Neural crest cell (in vitro differentiated cells): ENCODE measurements around the gene PTK7. TPM values are rescaled to one million over a fixed set of nuclear protein-coding genes. Genes with fewer than 3 reads are reported as not detected.

Source experiments
- DNase-seq: peaks from one replicate; pipeline ENCODE4 v3.0.0; 2021; ENCODE audit warnings: low read depth, mixed read lengths, low spot score
- H3K27ac Mint-ChIP-seq: one replicate; pipeline ENCODE4 v1.8.0; 2021; ENCODE audit warnings: mild to moderate bottlenecking, mixed read lengths; ENCODE audit not compliant: unreplicated experiment
- H3K27me3 Mint-ChIP-seq: 2 replicates; pipeline ENCODE4 v1.8.0; 2021; ENCODE audit warnings: low read depth, mild to moderate bottlenecking, mixed read lengths
- H3K36me3 Mint-ChIP-seq: 2 replicates; pipeline ENCODE4 v1.8.0; 2021; ENCODE audit warnings: low read depth, mild to moderate bottlenecking, mixed read lengths
- H3K4me1 Mint-ChIP-seq: 2 replicates; pipeline ENCODE4 v1.8.0; 2021; ENCODE audit warnings: mixed read lengths
- H3K4me3 Mint-ChIP-seq: one replicate; pipeline ENCODE4 v1.8.0; 2021; ENCODE audit warnings: mild to moderate bottlenecking, mixed read lengths
- H3K9me3 Mint-ChIP-seq: 2 replicates; pipeline ENCODE4 v1.8.0; 2021; ENCODE audit warnings: mixed read lengths
- CTCF ChIP-seq: fragments of 200-600 bp; sonication (generic); conservative IDR thresholded peaks from 2 replicates; pipeline ENCODE4 v1.5.0; 2021; ENCODE audit warnings: antibody characterized with exemption, mild to moderate bottlenecking
- total RNA-seq: library from RNA; stranded (reverse); gene quantifications from 2 replicates; pipeline ENCODE4 v1.2.1, GENCODE V29; 2021

Gene PTK7
- total RNA-seq, 1 donor from 2014 or later, result 106 TPM

DNA sequence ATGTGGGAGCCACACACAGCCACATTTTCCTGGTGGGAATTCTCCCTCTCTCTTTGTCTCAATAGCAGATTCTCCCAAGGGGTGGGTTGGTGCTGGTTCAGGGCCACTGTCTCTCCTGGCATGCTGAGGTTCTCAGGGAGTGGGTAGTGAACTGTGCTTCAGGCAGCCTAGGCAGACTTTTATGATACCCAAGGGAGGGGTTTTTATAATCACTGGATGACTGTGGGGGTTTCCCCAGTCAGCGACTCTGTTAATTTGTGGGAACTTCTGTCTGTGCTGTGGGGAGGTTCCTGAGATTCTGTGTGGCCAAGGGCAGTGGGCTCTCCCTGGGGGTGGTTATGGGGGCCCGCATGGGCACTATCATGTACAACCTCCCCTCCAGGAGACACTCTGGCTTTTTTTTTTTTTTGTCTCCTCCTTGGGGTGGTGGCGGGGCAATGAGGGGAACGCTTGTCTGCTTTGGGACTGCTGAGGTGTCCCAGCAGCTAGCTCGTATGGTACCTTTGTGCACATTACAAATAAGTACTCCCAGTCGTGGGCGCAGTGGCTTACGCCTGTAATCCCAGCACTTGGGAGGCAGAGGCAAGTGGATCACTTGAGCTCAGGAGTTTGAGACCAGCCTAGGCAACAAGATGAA is 10.0 kb downstream of the PTK7 start:
- Mint-ChIP-seq H3K4me1 (peaks cover 23% of the 10 kb centered on the region), H3K9me3 (no peaks in the 10 kb centered on the region), H3K27ac (no peak overlapping the region), H3K36me3 (no peaks in the 10 kb centered on the region), H3K27me3 (no peaks in the 10 kb centered on the region), H3K4me3 (no peak overlapping the region)
- no peak for DNase-seq
- TF ChIP-seq CTCF, result no peak

- H3K4me3 Mint-ChIP-seq, result no peak overlapping the region
- DNase-seq, result no peak
- no peaks in the 10 kb centered on the region for H3K36me3 Mint-ChIP-seq
- H3K27ac Mint-ChIP-seq, result no peak overlapping the region
- TF ChIP-seq CTCF, result no peak
- no peaks in the 10 kb centered on the region for H3K27me3 Mint-ChIP-seq
- H3K9me3 Mint-ChIP-seq, result no peaks in the 10 kb centered on the region
- H3K4me1 Mint-ChIP-seq, result peaks cover 35% of the 10 kb centered on the region
Observed at GRCh38 chr6:43088654-43089056, 12.5 kb downstream of the PTK7 start.

DNA sequence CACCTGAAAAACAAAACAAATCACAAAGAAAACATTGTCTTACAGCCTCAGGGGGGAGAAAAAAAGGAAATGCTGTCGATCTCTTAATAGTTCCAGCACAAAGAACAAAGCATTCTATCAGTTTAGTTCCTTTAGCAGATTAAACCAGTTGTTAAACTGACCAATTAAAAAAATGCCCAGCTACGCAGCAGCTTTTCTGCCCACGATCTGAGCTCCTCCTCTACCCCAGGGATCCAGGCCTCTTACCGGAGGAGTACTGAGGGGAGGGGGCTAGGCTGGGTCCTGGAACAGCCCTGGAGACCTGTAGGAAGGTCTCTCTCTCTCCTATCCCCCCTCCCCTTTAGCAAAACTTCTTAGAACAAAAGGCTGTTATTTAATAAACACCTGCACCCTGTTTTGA is 13.4 kb downstream of the PTK7 start:
- H3K9me3 Mint-ChIP-seq, result no peaks in the 10 kb centered on the region
- no peak overlapping the region for H3K4me3 Mint-ChIP-seq
- no peaks in the 10 kb centered on the region for H3K27me3 Mint-ChIP-seq
- H3K4me1 Mint-ChIP-seq, result peaks cover 42% of the 10 kb centered on the region
- DNase-seq, result no peak
- no peaks in the 10 kb centered on the region for H3K36me3 Mint-ChIP-seq
- TF ChIP-seq CTCF, result no peak
- no peak overlapping the region for H3K27ac Mint-ChIP-seq

DNA sequence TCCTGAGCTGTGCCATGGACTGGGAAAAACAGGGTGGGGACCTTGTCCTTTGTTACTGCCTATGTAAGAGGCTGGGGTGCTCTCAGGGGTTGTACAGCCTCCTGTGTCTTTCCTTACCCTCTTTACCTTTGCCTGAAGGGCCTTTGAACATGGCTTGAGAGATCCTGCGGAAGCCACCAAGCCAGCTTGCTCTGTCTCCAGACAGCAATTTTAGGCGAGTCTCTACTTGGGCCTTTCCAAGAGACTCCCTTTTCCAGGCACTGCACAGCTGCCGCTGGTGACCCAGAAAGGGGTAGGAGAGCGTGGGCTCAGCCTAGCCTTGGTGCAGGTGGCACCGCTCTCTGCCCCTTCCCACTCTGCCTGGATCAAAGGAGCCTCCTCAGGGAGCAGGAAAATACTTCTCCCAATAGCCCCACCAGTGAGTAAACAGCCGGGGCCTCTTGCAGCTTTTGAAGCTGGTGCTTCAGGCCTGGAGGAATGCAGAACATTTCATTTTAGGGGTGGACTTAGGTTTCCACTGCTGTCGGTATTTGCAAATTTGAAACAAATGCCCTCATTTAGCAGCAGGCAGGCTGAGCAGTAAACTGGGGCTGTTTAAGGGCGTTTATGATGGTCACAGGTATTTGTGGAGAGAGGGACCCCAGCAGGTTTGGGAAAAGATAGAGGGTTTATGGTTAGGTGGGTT is 13.9 kb downstream of the PTK7 start:
- H3K9me3 Mint-ChIP-seq, result no peaks in the 10 kb centered on the region
- no peak overlapping the region for H3K4me3 Mint-ChIP-seq
- H3K27ac Mint-ChIP-seq, result peak overlapping the region; percentile 50
- H3K36me3 Mint-ChIP-seq, result no peaks in the 10 kb centered on the region
- peaks cover 42% of the 10 kb centered on the region for H3K4me1 Mint-ChIP-seq
- TF ChIP-seq CTCF, result no peak
- DNase-seq, result no peak
- no peaks in the 10 kb centered on the region for H3K27me3 Mint-ChIP-seq

- Mint-ChIP-seq H3K36me3 (no peaks in the 10 kb centered on the region), H3K27ac (no peak overlapping the region), H3K9me3 (no peaks in the 10 kb centered on the region), H3K4me1 (peaks cover 47% of the 10 kb centered on the region), H3K4me3 (no peak overlapping the region), H3K27me3 (no peaks in the 10 kb centered on the region)
- TF ChIP-seq CTCF, result no peak
- DNase-seq, result no peak
Observed at GRCh38 chr6:43090559-43090956, 14.4 kb downstream of the PTK7 start.
